B cell (primary cell): ENCODE measurements around the gene HOXD3.

Experiments used
- EZH2 ChIP-seq: IDR thresholded peaks from 2 replicates; pipeline ENCODE4 v1.6.1; 2012; ENCODE audit warnings: borderline replicate concordance, low read depth, mild to moderate bottlenecking, moderate library complexity, low read length; ENCODE audit not compliant: insufficient read depth, poor library complexity, severe bottlenecking
- TF ChIP-seq, protein P1 (sequence below): fragments of 200-600 bp; IDR thresholded peaks from one replicate; pipeline ENCODE4 v1.8.0; 2022; ENCODE audit warnings: antibody characterized with exemption, mild to moderate bottlenecking

DNA sequence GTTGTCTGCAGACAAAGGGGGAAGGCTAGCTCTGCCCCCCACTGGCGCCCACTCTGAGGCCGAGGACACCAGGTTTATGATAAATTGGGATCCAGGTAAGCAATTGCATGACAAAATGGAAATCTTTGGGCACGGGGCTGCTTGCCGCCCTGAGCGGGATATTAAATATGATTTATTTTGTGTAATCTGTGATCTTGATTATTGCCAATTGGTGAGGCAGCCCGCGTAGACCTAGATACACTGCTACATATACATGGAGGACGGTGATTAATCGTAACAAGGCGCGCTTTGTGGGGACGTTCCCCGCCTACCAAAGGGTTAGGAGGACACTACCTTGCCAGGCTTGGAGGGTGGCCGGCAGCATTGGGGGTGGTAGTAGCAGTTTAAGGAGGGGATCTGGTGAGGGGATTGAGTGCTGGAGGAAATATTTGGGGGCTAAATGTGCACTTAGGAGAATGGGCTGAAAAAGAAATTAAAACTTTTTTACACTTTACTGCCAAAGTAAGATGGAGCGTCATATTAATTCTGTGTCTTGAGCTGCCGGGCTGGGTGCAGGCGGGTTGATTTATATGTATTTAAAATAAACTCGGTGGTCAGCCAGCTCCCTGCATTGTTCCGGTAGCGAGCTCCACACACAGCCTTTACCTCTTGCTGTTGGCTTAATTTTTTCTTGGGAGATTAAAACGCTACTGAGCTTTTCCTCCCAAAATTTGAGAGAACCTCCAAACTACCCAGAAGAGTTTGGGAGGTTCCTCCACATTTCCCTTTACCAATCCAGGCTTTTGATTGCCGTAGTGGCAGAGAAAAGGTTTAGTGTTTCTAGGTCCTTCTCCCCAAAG, 4.1 kb downstream of the HOXD3 start:
- TF ChIP-seq, protein P1, sequence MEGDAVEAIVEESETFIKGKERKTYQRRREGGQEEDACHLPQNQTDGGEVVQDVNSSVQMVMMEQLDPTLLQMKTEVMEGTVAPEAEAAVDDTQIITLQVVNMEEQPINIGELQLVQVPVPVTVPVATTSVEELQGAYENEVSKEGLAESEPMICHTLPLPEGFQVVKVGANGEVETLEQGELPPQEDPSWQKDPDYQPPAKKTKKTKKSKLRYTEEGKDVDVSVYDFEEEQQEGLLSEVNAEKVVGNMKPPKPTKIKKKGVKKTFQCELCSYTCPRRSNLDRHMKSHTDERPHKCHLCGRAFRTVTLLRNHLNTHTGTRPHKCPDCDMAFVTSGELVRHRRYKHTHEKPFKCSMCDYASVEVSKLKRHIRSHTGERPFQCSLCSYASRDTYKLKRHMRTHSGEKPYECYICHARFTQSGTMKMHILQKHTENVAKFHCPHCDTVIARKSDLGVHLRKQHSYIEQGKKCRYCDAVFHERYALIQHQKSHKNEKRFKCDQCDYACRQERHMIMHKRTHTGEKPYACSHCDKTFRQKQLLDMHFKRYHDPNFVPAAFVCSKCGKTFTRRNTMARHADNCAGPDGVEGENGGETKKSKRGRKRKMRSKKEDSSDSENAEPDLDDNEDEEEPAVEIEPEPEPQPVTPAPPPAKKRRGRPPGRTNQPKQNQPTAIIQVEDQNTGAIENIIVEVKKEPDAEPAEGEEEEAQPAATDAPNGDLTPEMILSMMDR = no peak
- no peak for TF ChIP-seq EZH2
